HEK293T (cell line): Measurements from ENCODE around the gene USP36.

Experiments
- ARNT ChIP-seq: fragments of 450-650 bp; IDR thresholded peaks from 2 replicates; pipeline ENCODE4 v1.6.1; 2017; ENCODE audit warnings: mild to moderate bottlenecking
- BHLHE40 ChIP-seq: fragments of 450-650 bp; IDR thresholded peaks from 2 replicates; pipeline ENCODE4 v1.6.1; 2016; ENCODE audit warnings: mild to moderate bottlenecking, moderate library complexity, borderline replicate concordance
- FOXM1 ChIP-seq: fragments of 450-650 bp; IDR thresholded peaks from 2 replicates; pipeline ENCODE4 v1.6.1; 2017; ENCODE audit warnings: mild to moderate bottlenecking, borderline replicate concordance
- LEF1 ChIP-seq: fragments of 450-650 bp; IDR thresholded peaks from 2 replicates; pipeline ENCODE4 v1.6.1; 2017; ENCODE audit warnings: mild to moderate bottlenecking, borderline replicate concordance
- NFRKB ChIP-seq: fragments of 450-650 bp; IDR thresholded peaks from 2 replicates; pipeline ENCODE4 v1.6.1; 2016; ENCODE audit warnings: mild to moderate bottlenecking, moderate library complexity
- SP1 ChIP-seq: fragments of 450-650 bp; IDR thresholded peaks from 2 replicates; pipeline ENCODE4 v1.6.1; 2017
- SUZ12 ChIP-seq: fragments of 450-650 bp; IDR thresholded peaks from 2 replicates; pipeline ENCODE4 v1.6.1; 2016; ENCODE audit warnings: mild to moderate bottlenecking
- TARDBP ChIP-seq: fragments of 450-650 bp; IDR thresholded peaks from 2 replicates; pipeline ENCODE4 v1.6.1; 2016
- ZNF384 ChIP-seq: fragments of 450-650 bp; IDR thresholded peaks from 2 replicates; pipeline ENCODE4 v1.6.1; 2016

DNA sequence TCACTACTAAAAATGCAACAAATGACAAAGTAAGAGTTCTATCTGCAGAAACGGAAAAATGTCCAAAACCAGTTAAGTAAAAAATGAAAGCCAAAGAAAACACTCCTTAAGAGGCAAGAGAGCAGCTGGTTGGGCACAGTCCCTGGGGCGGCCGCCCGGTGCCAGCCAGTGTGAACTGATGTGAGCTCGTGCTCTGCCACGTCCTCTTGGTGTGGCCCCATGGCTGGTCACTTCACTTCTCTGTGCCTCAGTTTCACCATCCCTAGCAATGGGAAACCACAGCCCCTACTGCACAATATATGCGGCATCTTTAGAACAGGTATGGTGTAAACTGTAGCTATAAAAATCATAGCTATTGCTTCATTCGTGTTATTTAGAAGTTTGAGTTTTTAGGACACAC lies 21.2 kb downstream of the USP36 start:
- no peak for TF ChIP-seq SP1
- no peak for TF ChIP-seq ZNF384
- no peak for TF ChIP-seq NFRKB
- TF ChIP-seq FOXM1, result no peak
- TF ChIP-seq SUZ12, result no peak
- TF ChIP-seq BHLHE40, result no peak
- no peak for TF ChIP-seq LEF1
- no peak for TF ChIP-seq TARDBP
- TF ChIP-seq ARNT, result no peak
